NOMO-1 treated with DMSO at 0.1 percent for 48 hours (cell line): ENCODE results near the gene CDC14B.

Source experiments
- DNase-seq: peaks from one replicate; lab custom pipeline; 2025; ENCODE audit not compliant: unreplicated experiment; lab: John Stamatoyannopoulos, UW

The CDC14B gene

GRCh38 chr9:96487029-96487396 lies 132.6 kb downstream of the CDC14B start:
- no peak for DNase-seq

- no peak for DNase-seq
Measured at GRCh38 chr9:96486386-96487028, 133.1 kb downstream of the CDC14B start.

GRCh38 chr9:96485280-96485679 lies 134.4 kb downstream of the CDC14B start:
- DNase-seq: no peak

GRCh38 chr9:96484521-96484931 lies 135.1 kb downstream of the CDC14B start:
- DNase-seq: peak; percentile 72

GRCh38 chr9:96483733-96484390 lies 135.8 kb downstream of the CDC14B start:
- peak; percentile 13 for DNase-seq

- DNase-seq: no peak
Measured at GRCh38 chr9:96483197-96483596, 136.4 kb downstream of the CDC14B start.

- DNase-seq: no peak
Measured at GRCh38 chr9:96482476-96482875, 137.2 kb downstream of the CDC14B start.

GRCh38 chr9:96480736-96481135 lies 138.9 kb downstream of the CDC14B start:
- DNase-seq: no peak

- no peak for DNase-seq
Measured at GRCh38 chr9:96478829-96479371, 140.7 kb downstream of the CDC14B start.

GRCh38 chr9:96476591-96476990 lies 143.1 kb downstream of the CDC14B start:
- no peak for DNase-seq

- DNase-seq: no peak
Measured at GRCh38 chr9:96476013-96476412, 143.6 kb downstream of the CDC14B start.

- no peak for DNase-seq
Measured at GRCh38 chr9:96467784-96468183, 151.9 kb downstream of the CDC14B start.

- no peak for DNase-seq
Measured at GRCh38 chr9:96464426-96464825, 155.2 kb downstream of the CDC14B start.

GRCh38 chr9:96462541-96462940 lies 157.1 kb downstream of the CDC14B start:
- DNase-seq: no peak

- DNase-seq: no peak
Measured at GRCh38 chr9:96461336-96461735, 158.3 kb downstream of the CDC14B start.

GRCh38 chr9:96460882-96461281 lies 158.8 kb downstream of the CDC14B start:
- no peak for DNase-seq

GRCh38 chr9:96460470-96460869 lies 159.2 kb downstream of the CDC14B start:
- DNase-seq: no peak

- DNase-seq: no peak
Measured at GRCh38 chr9:96459268-96460007, 160.2 kb downstream of the CDC14B start.

- DNase-seq: no peak
Measured at GRCh38 chr9:96458226-96458625, 161.4 kb downstream of the CDC14B start.

- no peak for DNase-seq
Measured at GRCh38 chr9:96457266-96457665, 162.4 kb downstream of the CDC14B start.

GRCh38 chr9:96453625-96454024 lies 166.0 kb downstream of the CDC14B start:
- no peak for DNase-seq
